ENCODE results near the gene ST3GAL3.
A peak's percentile ranks its signal among the peaks of the same experiment; 100 is the strongest.

ST3GAL3 gene

DNA sequence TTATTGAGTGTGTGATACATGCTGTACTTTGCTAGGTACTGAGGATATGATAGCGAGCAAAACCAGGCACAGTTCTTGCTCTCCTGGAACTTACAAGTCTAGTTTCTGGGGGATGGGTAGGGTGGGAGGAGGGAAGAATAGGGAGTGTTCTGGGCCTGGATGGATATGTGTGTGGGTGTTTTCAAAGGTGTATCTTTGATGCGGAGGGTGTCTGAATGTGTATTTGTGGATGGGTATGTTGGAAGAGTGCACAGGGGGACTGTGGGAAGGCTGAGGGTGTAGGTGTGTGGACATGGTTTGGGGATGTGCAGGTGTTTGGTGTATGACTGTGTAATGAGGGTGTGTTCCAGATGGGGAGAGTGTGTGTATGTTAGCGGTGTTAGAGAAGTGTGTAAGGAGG is 258.0 kb downstream of the ST3GAL3 start:
- Histone ChIP-seq H3K27ac (no peak overlapping the region), H2AFZ (ENCODE audit: low read depth) (no peak overlapping the region), H3K9ac (no peak overlapping the region), H3K79me2 (ENCODE audit: insufficient read depth, low read depth) (peaks cover 2% of the 10 kb centered on the region; the same call in 1 of the 2 replicates), H3K36me3 (ENCODE audit: insufficient read depth) (no peaks in the 10 kb centered on the region), H3K4me1 (ENCODE audit: low read depth, poor library complexity, severe bottlenecking) (peaks cover 7% of the 10 kb centered on the region), H4K20me1 (ENCODE audit: insufficient read depth) (no peaks in the 10 kb centered on the region), H3K4me2 (no peak overlapping the region), H3K27me3 (ENCODE audit: insufficient read depth, low read depth) (no peaks in the 10 kb centered on the region), H3K4me3 (IDR thresholded peaks at IDR 0.05; ENCODE audit: insufficient read depth, low read depth, low read length) (no peak overlapping the region)
- no peak for TF ChIP-seq CTCF (conservative IDR thresholded peaks at IDR 0.05; ENCODE audit: low read depth, low read length)

GRCh38 chr1:43968348-43968948 is 261.1 kb downstream of the ST3GAL3 start:
- no peak overlapping the region for H2AFZ ChIP-seq (ENCODE audit: low read depth)

GRCh38 chr1:43969416-43969745 is 262.0 kb downstream of the ST3GAL3 start:
- Histone ChIP-seq H3K4me1 (ENCODE audit: low read depth, poor library complexity, severe bottlenecking) (peaks cover 17% of the 10 kb centered on the region), H3K27me3 (ENCODE audit: insufficient read depth, low read depth) (no peaks in the 10 kb centered on the region), H4K20me1 (ENCODE audit: insufficient read depth) (no peaks in the 10 kb centered on the region), H3K4me2 (peak overlapping the region; percentile 45), H3K27ac (no peak overlapping the region), H3K4me3 (IDR thresholded peaks at IDR 0.05; ENCODE audit: insufficient read depth, low read depth, low read length) (no peak overlapping the region), H3K79me2 (ENCODE audit: insufficient read depth, low read depth) (peaks cover 15% of the 10 kb centered on the region), H3K36me3 (ENCODE audit: insufficient read depth) (no peaks in the 10 kb centered on the region), H2AFZ (ENCODE audit: low read depth) (no peak overlapping the region), H3K9ac (no peak overlapping the region)
- no peak for TF ChIP-seq CTCF (conservative IDR thresholded peaks at IDR 0.05; ENCODE audit: low read depth, low read length)

More at GRCh38 chr1:43968348-43968948, 261.1 kb downstream of the ST3GAL3 start:
- H3K9ac ChIP-seq, result no peak overlapping the region
- peaks cover 10% of the 10 kb centered on the region for H3K4me1 ChIP-seq (ENCODE audit: low read depth, poor library complexity, severe bottlenecking)
- H3K36me3 ChIP-seq (ENCODE audit: insufficient read depth), result no peaks in the 10 kb centered on the region
- H3K79me2 ChIP-seq (ENCODE audit: insufficient read depth, low read depth), result peaks cover 15% of the 10 kb centered on the region
- TF ChIP-seq CTCF (conservative IDR thresholded peaks at IDR 0.05; ENCODE audit: low read depth, low read length), result no peak
- no peak overlapping the region for H3K4me2 ChIP-seq
- no peak overlapping the region for H3K27ac ChIP-seq
- H3K4me3 ChIP-seq (IDR thresholded peaks at IDR 0.05; ENCODE audit: insufficient read depth, low read depth, low read length), result no peak overlapping the region
- no peaks in the 10 kb centered on the region for H3K27me3 ChIP-seq (ENCODE audit: insufficient read depth, low read depth)
- no peaks in the 10 kb centered on the region for H4K20me1 ChIP-seq (ENCODE audit: insufficient read depth)

DNA sequence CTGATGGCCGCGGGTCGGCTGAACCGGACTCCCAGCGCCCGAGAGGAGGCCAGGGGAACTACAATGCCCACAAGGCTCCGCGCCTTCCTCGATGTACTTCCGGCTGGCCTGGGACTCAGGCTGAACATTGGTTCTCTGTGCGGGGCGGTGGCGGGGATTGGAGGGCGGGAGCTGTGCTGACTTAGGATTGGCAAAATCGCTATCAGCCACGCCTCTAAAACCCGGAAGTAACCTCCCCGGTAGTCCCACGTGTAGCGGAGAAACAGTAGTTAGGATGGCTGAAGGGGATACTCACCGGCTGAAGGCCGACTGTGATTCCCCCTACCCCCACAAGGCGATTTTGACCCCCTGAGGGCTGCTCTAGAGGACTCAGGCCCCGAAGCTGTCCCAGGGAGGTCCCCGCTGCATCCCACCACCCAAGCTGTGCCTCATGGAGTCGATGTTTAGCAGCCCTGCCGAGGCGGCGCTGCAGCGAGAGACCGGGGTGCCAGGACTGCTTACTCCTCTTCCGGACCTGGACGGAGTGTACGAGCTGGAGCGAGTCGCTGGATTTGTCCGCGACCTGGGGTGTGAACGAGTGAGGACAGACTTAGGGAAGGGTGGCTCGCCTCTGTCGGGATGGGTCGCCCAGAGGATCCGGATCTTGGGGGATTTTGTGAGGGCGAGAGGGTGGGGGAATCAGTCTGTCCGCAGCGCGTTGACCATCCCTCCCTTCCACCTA is 262.6 kb downstream of the ST3GAL3 start, which contains the start of gene DPH2:
DPH2 (plus strand) TSS at position 265 of the 721 bp plus-strand sequence; CDS start at position 431, 166 bp downstream.
- H3K27me3 ChIP-seq (ENCODE audit: insufficient read depth, low read depth), result no peaks in the 10 kb centered on the region
- H4K20me1 ChIP-seq (ENCODE audit: insufficient read depth), result no peaks in the 10 kb centered on the region
- H3K79me2 ChIP-seq (ENCODE audit: insufficient read depth, low read depth), result peaks cover 15% of the 10 kb centered on the region
- no peak within 1 kb of the TSS for H3K4me3 ChIP-seq (IDR thresholded peaks at IDR 0.05; ENCODE audit: insufficient read depth, low read depth, low read length)
- H2AFZ ChIP-seq (ENCODE audit: low read depth), result peak within 1 kb of the TSS; percentile 70; the same call in 1 of the 2 replicates
- peak within 1 kb of the TSS; percentile 50; the same call in 1 of the 2 replicates for H3K9ac ChIP-seq
- H3K36me3 ChIP-seq (ENCODE audit: insufficient read depth), result no peaks in the 10 kb centered on the region
- no peak for TF ChIP-seq CTCF (conservative IDR thresholded peaks at IDR 0.05; ENCODE audit: low read depth, low read length)
- peaks cover 17% of the 10 kb centered on the region for H3K4me1 ChIP-seq (ENCODE audit: low read depth, poor library complexity, severe bottlenecking)
- peak within 1 kb of the TSS; percentile 72 for H3K4me2 ChIP-seq
- H3K27ac ChIP-seq, result no peak within 1 kb of the TSS

Measured in KMS-11 (cell line).